Measurements from ENCODE around the gene MINDY4. TPM values are rescaled to one million over a fixed set of nuclear protein-coding genes. Genes with fewer than 3 reads are reported as not detected.

Gene MINDY4
- total RNA-seq, 1 donor = 0.21 TPM

DNA sequence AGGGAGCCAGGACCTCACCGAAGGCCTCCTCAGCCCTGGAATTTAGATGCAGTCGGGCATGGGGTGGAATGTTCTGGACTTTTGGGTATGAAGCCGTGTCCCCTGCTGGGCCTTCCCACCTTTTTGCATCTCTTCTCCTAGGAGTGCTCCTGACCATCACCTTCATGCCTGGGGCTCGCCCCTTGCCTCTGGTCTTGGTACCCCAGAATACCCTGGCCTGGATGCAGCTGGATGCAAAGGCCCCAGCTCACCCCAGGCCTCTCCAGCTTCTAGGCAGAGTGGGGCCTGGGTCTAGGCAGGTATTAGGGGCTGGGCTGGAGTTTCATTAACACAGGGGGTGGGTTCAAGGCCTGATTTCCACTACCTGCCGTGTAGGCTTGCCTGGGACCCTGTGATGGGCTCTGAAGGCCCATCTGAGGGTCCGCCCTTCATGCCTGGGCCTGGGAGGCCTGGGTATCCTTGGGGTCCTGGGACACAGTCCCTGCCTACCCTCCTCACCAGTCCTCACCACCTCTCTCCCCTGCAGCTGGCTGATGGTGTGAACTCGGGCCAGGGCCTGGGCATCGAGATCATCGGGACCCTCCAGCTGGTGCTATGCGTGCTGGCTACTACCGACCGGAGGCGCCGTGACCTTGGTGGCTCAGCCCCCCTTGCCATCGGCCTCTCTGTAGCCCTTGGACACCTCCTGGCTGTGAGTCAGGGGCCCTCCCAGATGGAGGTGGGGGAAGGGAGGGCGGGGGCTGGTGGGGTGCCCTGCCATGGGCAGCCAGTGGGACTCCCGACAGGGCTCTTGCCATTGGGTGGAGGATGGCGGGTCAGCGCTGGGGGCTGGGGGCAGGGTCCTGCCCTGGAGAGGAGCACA lies 150.6 kb downstream of the MINDY4 start:
- Histone ChIP-seq H3K4me1 (ENCODE audit: insufficient read depth, low read length) (no peaks in the 10 kb centered on the region), H3K9me3 (ENCODE audit: low read depth, low read length) (no peaks in the 10 kb centered on the region), H3K27me3 (ENCODE audit: insufficient read depth, low read length) (no peaks in the 10 kb centered on the region), H3K4me3 (ENCODE audit: low read length) (no peak overlapping the region)

DNA sequence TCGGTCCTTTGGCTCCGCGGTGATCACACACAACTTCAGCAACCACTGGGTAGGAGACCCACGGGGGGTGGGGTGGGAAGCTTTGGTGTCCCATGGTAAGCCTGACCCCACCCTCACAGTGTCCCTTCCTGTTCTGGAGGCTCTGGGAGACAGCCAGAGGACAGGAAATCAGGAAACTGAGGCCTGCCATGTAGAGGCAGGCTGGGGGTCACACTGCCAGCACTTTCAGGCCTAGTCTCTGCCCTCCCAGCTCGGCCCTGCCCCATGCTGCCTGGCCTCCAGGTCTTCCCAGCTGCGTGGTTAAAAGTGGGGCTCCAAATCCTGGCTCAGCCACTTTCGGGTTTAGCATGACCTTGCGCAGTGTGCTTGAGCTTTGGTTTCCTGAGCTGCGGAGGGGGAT lies 151.4 kb downstream of the MINDY4 start:
- Histone ChIP-seq H3K4me3 (ENCODE audit: low read length) (no peak overlapping the region), H3K9me3 (ENCODE audit: low read depth, low read length) (no peaks in the 10 kb centered on the region), H3K4me1 (ENCODE audit: insufficient read depth, low read length) (no peaks in the 10 kb centered on the region), H3K27me3 (ENCODE audit: insufficient read depth, low read length) (no peaks in the 10 kb centered on the region)

GRCh38 chr7:30923009-30923773 lies 152.0 kb downstream of the MINDY4 start:
- H3K27me3 ChIP-seq (ENCODE audit: insufficient read depth, low read length) = no peaks in the 10 kb centered on the region
- H3K4me1 ChIP-seq (ENCODE audit: insufficient read depth, low read length) = no peaks in the 10 kb centered on the region
- H3K9me3 ChIP-seq (ENCODE audit: low read depth, low read length) = no peaks in the 10 kb centered on the region
- H3K4me3 ChIP-seq (ENCODE audit: low read length) = no peak overlapping the region

- Histone ChIP-seq H3K4me1 (ENCODE audit: insufficient read depth, low read length) (no peaks in the 10 kb centered on the region), H3K4me3 (ENCODE audit: low read length) (no peak overlapping the region), H3K9me3 (ENCODE audit: low read depth, low read length) (no peaks in the 10 kb centered on the region), H3K27me3 (ENCODE audit: insufficient read depth, low read length) (no peaks in the 10 kb centered on the region)
These were observed 152.7 kb downstream of the MINDY4 start for GRCh38 chr7:30923774-30924413.

- H3K27me3 ChIP-seq (ENCODE audit: insufficient read depth, low read length) = no peaks in the 10 kb centered on the region
- H3K4me1 ChIP-seq (ENCODE audit: insufficient read depth, low read length) = no peaks in the 10 kb centered on the region
- no peaks in the 10 kb centered on the region for H3K9me3 ChIP-seq (ENCODE audit: low read depth, low read length)
- H3K4me3 ChIP-seq (ENCODE audit: low read length) = no peak overlapping the region
These were observed 153.4 kb downstream of the MINDY4 start for GRCh38 chr7:30924624-30925023.

GRCh38 chr7:30925117-30925516 lies 153.9 kb downstream of the MINDY4 start:
- H3K4me1 ChIP-seq (ENCODE audit: insufficient read depth, low read length) = no peaks in the 10 kb centered on the region
- H3K9me3 ChIP-seq (ENCODE audit: low read depth, low read length) = no peaks in the 10 kb centered on the region
- no peak overlapping the region for H3K4me3 ChIP-seq (ENCODE audit: low read length)
- H3K27me3 ChIP-seq (ENCODE audit: insufficient read depth, low read length) = no peaks in the 10 kb centered on the region

DNA sequence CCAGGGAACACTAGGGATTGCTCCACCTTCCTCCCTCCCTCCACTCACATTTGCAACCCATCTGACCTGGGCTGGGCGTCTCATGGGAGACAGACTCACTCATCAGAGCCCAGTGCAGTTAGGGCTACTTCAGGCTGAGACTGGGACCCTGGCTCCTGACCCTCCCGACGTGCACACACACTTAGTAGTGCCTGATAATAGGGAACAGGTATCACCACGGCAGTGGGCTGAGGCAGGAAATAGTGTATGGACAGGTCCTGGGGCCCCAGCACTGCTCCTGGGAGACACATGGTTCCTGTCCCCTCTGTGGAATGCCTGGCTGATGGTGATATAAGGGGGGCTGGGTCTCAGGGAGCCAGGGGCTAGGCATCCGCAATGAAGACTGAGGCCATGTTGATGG lies 154.7 kb downstream of the MINDY4 start:
- Histone ChIP-seq H3K4me1 (ENCODE audit: insufficient read depth, low read length) (no peaks in the 10 kb centered on the region), H3K9me3 (ENCODE audit: low read depth, low read length) (no peaks in the 10 kb centered on the region), H3K4me3 (ENCODE audit: low read length) (no peak overlapping the region), H3K27me3 (ENCODE audit: insufficient read depth, low read length) (no peaks in the 10 kb centered on the region)

DNA sequence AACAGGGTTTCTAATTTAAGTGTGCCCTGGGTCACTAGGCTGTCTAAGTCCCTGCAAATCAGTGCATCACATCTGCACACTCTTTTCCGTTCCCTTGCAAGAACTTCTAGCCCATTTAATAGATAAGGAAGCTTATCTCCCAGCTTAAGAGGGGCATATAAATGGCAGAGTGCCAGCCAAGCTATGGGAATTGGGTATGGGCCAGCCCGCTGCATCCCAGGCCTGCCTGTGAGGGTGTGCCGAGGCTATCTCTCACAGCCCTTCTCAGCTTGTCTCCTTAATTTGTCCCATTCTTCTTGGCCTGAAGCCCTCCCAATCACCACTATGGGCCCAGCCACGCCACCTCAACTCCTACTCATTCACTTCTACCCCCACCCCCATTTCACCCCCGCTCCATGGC lies 155.1 kb downstream of the MINDY4 start:
- Histone ChIP-seq H3K4me3 (ENCODE audit: low read length) (no peak overlapping the region), H3K9me3 (ENCODE audit: low read depth, low read length) (no peaks in the 10 kb centered on the region), H3K4me1 (ENCODE audit: insufficient read depth, low read length) (no peaks in the 10 kb centered on the region), H3K27me3 (ENCODE audit: insufficient read depth, low read length) (no peaks in the 10 kb centered on the region)

DNA sequence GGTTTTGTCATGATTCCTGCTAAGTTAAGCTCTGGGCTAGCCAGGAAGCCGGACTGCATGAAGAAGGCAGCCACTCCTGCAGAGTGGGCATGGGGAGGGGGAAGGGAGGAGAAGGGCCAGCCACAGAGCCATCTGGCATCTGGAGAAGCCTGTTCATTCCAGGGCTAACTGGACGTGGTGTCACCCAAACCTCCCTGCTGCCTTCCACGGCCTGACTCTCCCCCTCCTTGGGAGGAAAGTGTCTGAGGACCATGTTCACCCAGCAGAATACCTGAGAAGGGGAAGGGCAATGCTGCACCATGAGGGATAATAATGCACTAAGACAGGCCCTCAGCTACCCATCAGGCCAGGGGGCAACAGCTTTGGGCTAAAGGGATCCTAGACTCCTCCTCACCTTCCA lies 155.8 kb downstream of the MINDY4 start:
- no peaks in the 10 kb centered on the region for H3K9me3 ChIP-seq (ENCODE audit: low read depth, low read length)
- H3K4me3 ChIP-seq (ENCODE audit: low read length) = no peak overlapping the region
- no peaks in the 10 kb centered on the region for H3K4me1 ChIP-seq (ENCODE audit: insufficient read depth, low read length)

DNA sequence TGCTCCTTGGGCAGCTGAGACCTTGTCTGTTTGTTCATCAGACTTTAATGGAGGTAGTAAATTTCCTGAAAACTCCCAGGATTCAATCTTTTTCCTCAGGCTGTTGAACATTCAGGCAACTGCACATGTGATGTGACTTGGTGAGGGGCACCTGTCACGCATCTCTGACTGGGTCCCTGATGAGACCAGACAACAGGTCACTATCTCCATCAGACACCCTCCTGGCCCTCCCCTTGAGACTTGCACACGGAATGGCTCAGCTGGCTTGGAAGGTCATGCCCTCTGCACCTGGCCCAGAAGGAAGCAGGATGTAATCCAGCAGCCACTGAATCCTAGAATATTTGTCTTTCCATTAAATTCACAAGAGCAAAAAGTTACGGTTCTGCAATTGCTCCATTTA lies 156.3 kb downstream of the MINDY4 start:
- Histone ChIP-seq H3K27me3 (ENCODE audit: insufficient read depth, low read length) (no peaks in the 10 kb centered on the region), H3K4me3 (ENCODE audit: low read length) (no peak overlapping the region), H3K9me3 (ENCODE audit: low read depth, low read length) (no peaks in the 10 kb centered on the region), H3K4me1 (ENCODE audit: insufficient read depth, low read length) (no peaks in the 10 kb centered on the region)

More for the DNA sequence above, 155.8 kb downstream of the MINDY4 start:
- H3K27me3 ChIP-seq (ENCODE audit: insufficient read depth, low read length) = no peaks in the 10 kb centered on the region

DNA sequence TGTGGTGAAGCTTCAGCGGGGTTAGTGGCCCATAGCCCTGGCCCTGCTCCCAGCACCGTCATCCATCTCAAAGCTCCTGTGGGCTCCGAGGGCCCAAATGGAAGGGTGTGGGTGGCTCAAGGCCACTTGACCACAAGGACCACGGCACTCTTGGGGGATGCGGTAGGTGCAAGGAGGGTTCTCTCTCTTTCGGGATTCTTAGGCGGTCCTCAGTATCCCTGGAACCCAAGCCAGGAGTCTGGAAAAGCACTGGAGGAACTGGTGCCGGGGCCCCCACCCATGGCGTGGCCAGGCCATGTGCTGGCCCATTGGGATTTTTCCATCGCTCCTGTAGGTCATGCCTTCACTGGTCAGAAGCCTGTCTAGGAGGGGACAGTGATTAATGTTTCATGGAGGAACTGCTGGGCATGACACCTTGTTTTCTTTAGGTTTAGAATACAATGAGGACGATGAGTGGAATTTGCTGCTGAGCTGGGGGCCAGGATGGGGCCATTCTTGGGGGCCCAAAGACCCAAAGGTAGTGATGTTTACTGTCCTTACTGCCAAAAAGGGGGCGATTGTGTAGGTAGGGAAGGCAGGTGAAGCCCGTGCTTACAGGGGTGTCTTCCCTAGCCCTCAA lies 157.1 kb downstream of the MINDY4 start:
- Histone ChIP-seq H3K9me3 (ENCODE audit: low read depth, low read length) (no peaks in the 10 kb centered on the region), H3K27me3 (ENCODE audit: insufficient read depth, low read length) (no peaks in the 10 kb centered on the region), H3K4me3 (ENCODE audit: low read length) (no peak overlapping the region), H3K4me1 (ENCODE audit: insufficient read depth, low read length) (no peaks in the 10 kb centered on the region)

DNA sequence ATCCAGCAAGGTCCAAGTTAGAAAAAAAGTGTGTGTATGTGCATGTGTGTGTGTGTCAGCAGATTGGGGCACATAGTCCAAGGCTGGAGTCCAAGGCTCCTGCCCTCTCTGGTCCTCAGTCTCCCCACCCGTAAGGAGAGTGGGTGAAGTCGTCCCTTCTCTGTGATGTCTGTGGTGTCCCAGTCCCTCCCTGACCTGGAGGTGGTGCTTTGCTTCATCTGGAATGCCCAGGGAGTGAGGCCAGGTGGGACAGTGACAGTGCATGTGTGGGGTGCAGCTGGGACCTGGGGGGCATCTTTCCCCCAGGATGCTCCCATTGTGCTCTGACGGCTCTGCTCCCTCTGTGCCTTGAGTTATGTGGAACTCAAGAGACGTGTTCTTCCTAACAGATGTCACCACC lies 158.5 kb downstream of the MINDY4 start:
- H3K4me1 ChIP-seq (ENCODE audit: insufficient read depth, low read length) = no peaks in the 10 kb centered on the region
- no peaks in the 10 kb centered on the region for H3K9me3 ChIP-seq (ENCODE audit: low read depth, low read length)
- no peaks in the 10 kb centered on the region for H3K27me3 ChIP-seq (ENCODE audit: insufficient read depth, low read length)
- H3K4me3 ChIP-seq (ENCODE audit: low read length) = no peak overlapping the region

- no peaks in the 10 kb centered on the region for H3K9me3 ChIP-seq (ENCODE audit: low read depth, low read length)
- no peaks in the 10 kb centered on the region for H3K4me1 ChIP-seq (ENCODE audit: insufficient read depth, low read length)
- H3K27me3 ChIP-seq (ENCODE audit: insufficient read depth, low read length) = no peaks in the 10 kb centered on the region
- H3K4me3 ChIP-seq (ENCODE audit: low read length) = no peak overlapping the region
These were observed 159.4 kb downstream of the MINDY4 start for GRCh38 chr7:30930621-30931020.

DNA sequence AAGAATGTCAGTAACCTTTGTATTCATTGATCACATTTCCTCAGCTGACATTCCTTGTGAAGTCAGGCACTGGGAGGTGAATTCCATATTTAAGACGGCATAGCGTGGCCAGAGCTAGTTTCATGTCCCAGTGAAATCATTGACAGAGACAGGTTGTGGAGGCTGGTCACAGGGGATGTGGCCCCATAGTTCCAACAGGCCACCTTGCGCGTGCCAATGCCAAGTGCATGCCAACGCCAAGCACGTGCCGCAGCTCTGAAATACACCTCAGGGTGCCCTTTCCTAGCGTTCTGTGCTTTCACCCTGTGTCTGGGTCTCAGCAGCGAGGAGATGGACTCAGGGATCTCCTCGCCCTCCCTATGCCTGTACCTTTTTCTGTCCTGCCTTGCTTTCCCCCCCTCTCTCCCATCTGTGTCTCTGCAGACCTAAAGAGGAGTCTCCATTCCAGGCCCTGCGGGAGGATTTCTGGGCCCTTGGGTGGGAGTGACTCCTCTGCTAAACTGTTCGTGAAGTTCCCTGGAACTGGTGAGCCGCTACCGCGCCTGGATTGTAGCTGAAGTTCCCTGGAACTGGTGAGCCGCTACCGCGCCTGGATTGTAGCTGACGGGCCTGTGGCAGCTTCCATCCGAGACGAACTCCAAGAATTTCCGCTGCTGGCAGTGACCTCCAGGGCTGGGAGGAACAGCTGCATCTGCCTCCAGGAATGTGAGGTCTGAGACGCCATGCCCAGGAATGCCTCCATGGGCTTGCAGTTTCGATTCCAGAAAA lies 160.1 kb downstream of the MINDY4 start:
- Histone ChIP-seq H3K4me3 (ENCODE audit: low read length) (no peak overlapping the region), H3K27me3 (ENCODE audit: insufficient read depth, low read length) (no peaks in the 10 kb centered on the region), H3K4me1 (ENCODE audit: insufficient read depth, low read length) (no peaks in the 10 kb centered on the region), H3K9me3 (ENCODE audit: low read depth, low read length) (no peaks in the 10 kb centered on the region)
